ENCODE results near the gene ZNF248.

DNA sequence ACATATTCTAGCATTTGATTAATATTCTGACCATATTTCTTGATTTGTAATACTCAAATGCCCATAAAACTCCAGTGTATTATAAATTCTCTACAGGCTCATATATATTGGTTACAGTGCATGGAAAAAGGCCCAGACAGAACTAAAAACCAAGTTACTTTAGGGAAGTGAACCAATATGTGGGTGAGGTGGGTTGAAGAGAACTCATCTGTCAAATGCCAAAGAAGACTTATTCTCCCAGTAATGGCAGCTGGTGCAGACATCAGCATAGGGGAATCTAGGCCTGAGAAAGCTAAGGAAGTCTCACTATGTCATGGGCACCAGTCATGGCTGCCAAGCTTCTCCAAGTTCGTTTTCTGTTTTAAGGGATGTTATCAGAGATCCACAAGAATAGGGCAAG, 30.6 kb downstream of the ZNF248 start:
- TF ChIP-seq, protein P1, sequence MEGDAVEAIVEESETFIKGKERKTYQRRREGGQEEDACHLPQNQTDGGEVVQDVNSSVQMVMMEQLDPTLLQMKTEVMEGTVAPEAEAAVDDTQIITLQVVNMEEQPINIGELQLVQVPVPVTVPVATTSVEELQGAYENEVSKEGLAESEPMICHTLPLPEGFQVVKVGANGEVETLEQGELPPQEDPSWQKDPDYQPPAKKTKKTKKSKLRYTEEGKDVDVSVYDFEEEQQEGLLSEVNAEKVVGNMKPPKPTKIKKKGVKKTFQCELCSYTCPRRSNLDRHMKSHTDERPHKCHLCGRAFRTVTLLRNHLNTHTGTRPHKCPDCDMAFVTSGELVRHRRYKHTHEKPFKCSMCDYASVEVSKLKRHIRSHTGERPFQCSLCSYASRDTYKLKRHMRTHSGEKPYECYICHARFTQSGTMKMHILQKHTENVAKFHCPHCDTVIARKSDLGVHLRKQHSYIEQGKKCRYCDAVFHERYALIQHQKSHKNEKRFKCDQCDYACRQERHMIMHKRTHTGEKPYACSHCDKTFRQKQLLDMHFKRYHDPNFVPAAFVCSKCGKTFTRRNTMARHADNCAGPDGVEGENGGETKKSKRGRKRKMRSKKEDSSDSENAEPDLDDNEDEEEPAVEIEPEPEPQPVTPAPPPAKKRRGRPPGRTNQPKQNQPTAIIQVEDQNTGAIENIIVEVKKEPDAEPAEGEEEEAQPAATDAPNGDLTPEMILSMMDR (conservative IDR thresholded peaks at IDR 0.05 in 1 of 2, IDR thresholded peaks at IDR 0.05 in 1 of 2; ENCODE audit: low read depth in 1 of 2, low read length in 2 of 2) = no peak
- TF ChIP-seq EZH2 (IDR thresholded peaks at IDR 0.05; ENCODE audit: low read length, missing control alignments) = no peak
